Skeletal muscle cell (primary cell): Measurements from ENCODE around the gene PTGR3.
A peak's percentile ranks its signal among the peaks of the same experiment; 100 is the strongest.

Experiments used
- DNase-seq: peaks from one replicate; pipeline ENCODE4 v3.0.0-alpha.2; 2010; ENCODE audit warnings: low read depth
- H3K4me3 ChIP-seq: 2 replicates; pipeline ENCODE4 v1.5.1; 2011; ENCODE audit warnings: low read depth, mild to moderate bottlenecking, control low read depth, low read length, moderate library complexity

PTGR3 gene

DNA sequence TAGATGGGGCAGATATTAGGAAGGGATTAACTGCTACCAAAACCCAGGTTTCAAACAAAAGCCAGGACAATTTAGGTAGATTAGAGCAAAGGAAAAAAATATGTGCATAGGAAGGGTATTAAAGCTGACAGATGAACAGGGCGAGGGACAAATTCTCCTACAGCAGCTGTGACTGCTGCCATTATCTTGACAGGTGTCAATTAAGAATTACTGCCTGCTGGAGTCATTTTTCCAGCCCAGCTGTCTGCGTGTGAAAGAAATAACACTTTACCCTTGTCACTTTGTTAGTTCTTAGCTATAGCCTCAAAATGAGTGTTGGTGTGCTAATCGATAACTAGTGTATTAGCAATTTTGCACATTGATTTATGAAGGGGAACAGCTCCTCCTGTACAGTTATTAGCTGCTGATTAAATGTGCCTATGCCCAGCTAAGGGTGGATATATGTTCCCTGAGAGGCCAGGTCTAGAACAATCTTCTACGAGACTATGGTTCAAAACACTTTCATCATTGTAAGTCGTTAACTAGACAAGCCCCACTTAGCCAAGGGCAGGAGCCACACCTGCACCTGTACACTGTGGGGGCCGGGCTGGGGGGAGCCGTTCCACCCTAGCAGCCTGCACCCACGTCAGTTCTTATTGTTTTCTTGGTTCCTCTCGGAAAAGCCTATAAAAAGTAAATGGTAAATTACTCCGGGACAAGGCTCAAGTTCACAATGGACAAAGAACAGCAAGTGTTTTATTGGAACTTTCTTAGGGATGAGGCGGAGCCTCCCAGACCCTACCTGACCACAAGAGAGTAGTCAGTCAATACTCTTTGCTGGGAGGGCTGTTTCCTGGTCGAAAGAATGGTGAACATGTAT, 9.4 kb upstream of the PTGR3 start:
- H3K4me3 ChIP-seq = no peak overlapping the region

DNA sequence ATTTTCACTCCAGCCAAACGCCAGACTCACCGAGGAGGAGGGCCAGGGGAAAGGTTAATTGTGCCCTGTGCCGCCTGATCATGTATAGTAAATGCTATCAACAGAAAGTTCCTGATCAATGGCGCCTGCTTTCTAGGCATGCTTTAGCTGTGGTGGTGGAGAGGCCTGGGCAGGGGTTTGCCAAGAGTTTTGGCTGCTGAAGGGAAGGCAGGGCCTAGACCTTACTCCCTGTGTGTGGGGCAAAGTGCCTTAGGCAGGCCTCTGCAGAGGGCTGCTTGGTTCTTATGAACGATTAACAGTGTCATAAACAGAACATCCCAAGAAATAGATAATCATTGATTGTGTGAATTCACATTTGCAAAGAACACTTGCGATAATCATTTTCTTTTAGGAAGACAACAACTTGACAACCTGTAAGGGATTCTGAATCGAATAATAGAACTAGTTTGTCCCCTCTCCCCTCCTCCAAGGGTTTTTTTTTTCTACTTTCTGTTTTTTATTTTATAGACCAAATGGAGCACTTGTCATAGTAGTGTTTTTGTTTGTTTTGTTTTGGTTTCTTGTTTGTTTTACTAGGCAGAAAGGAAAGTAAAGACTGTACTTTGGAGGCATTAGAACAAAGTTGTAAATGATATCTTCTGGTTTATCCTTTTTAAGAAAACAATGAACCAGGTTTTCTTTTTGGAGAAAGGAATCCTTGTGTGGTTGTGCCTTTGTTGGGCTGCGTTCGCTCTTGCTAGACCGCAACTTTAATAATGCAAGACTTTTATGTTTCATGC, 8.2 kb upstream of the PTGR3 start:
- H3K4me3 ChIP-seq = no peak overlapping the region
- DNase-seq = no peak

More for the DNA sequence above, 9.4 kb upstream of the PTGR3 start:
- DNase-seq = no peak

DNA sequence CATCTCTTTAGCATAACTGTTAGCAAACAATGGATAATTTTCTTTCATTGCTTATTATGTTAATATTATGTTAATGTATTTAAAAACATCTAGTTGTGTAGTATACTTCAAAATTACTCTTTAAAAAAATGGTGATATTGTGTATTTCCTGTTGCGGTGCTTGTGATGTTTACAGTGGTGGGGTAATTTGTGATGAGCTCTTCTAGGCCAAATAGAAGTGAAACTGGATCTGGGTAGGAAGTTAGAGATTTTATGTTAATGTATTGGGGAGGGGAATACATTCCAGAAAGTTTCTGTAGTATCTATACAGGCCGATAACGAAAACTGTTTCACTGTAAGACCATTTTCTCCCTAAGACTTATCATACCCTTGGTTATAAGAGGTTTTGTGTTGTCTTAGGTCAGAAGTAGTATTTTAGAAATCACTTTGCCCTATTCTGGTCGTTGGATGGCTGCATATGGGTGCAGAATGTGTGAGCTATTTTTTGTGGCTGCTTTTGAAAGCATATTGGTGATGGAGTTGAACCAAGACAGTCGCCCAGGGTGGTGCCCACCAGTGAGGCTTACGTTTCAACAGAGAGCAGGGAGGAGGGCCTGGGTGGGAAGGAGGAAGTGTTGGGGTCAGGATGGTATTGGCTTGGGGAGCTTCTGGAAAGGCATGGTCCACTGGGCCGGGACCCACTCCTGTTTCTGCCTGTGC, 7.4 kb upstream of the PTGR3 start:
- no peak overlapping the region for H3K4me3 ChIP-seq
- DNase-seq = no peak

DNA sequence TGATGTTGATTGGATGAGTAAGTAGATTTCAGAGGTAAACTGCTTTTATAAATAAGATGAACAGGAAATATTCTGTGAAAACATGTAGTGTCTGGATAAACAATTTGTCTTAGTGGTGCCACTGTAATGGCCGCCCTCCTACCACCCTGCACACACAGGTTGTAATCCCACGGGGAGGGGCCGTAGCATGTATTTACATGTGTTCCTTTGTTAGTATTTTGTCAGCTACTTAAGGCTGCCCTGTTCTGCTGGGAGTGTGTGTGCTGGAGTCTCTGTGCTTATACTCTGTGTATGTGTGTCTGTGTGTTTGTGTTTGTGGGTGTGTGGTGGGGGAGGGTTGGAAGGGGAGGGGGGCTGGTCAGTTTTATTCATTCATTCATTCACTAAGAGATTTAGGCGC, 6.7 kb upstream of the PTGR3 start:
- H3K4me3 ChIP-seq = no peak overlapping the region
- no peak for DNase-seq

DNA sequence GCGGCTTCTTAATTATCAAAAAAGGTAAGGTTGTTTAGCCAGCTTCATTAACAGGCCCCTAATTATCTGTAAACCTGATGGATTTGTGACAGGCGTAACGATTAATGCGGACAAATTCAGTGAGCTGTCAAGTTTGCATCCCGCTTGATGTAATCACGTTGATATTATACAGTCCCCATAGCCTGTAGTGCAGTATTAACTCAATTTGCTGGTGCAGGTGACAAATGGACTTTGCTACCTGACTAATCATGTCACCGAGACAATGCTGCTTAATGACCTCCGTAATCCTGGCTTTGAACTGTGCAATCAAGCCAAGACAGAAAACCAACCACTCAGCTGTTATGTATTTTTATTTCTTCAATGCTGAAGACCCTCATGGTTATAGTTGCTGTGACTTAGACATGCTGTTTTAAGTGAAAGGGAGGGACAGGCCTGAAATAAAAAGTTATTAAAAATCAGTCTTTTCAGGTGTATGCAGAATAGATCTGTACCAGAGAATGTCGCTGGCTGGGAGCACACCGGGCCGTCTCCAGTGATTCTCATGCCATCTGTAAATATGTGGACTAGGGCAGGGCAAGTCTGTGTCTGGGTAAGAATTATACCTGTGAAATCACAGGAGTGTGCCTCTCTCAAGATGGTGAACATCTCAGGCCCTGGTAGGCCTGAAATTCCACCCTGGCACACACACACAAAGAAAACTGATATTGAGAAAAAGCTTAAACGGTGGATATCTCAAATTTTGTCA, 6.0 kb upstream of the PTGR3 start:
- no peak for DNase-seq
- H3K4me3 ChIP-seq = no peak overlapping the region

DNA sequence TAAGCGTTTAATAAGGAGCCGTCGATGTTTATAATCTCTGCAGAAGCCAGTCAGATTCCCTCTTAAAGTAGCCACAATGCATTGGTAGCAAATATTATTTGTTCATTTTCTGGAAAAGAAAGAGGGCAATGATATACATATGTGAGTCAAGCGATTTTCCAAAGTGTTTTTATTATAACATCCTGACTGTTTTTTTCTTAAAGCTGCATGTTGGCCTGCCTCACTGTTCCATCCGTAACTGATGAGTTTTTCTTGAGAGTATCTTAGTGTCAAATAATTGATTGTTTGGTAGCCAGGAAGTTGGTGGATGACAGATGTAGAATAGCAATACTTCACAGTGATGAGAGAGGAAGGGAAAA, 5.4 kb upstream of the PTGR3 start:
- no peak overlapping the region for H3K4me3 ChIP-seq

DNA sequence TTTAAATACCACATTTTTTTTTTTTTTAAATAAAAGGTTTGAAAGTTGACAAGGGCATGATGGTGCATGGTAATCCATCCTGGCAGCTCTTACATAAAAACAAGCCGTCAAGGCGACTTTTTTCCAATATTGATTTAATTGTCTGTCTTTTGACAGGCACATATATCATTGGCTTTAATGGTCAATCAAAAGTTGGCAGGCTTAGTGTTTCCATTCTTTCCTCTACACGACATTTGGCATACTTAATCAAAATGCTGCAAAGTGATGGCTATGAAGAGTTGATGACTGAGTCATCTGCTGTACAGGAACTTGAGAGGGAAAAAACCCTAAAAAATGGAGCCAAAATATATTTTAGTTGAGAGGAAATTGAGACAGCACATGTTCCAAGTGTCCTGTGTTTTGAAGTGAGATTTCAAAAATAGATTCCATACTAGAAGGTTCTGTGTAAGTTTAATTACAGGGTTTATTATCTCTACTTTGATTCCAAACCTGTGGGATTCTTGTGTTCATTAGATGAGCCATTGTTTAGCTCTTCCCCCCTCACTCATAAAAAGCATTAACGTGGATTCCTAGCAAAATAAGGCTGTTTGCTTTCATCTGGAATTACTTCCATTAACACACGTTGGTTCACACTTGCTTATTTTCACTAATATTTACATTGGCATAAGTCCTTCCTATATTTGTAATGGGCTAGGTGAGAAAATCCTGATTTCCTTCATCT, 4.8 kb upstream of the PTGR3 start:
- H3K4me3 ChIP-seq = no peak overlapping the region
- no peak for DNase-seq

More for the DNA sequence above, 5.4 kb upstream of the PTGR3 start:
- no peak for DNase-seq

DNA sequence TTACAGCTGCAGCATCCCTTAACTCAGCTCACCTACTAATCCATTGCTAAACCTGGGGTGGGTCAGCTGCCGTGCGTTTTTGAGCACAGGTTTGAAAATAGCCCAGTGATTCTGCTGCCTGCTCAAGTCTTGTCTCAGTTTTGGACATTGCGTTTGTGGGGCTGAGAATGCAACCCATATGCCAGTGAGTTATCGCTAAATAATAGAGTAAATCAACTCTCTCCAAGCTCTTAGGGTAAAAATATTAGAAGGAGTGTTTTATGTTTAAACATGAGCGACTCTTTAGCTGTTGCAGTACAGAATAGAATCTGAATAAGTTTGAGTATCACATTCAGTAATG, 3.8 kb upstream of the PTGR3 start:
- peak overlapping the region; percentile 65 for H3K4me3 ChIP-seq
- no peak for DNase-seq

DNA sequence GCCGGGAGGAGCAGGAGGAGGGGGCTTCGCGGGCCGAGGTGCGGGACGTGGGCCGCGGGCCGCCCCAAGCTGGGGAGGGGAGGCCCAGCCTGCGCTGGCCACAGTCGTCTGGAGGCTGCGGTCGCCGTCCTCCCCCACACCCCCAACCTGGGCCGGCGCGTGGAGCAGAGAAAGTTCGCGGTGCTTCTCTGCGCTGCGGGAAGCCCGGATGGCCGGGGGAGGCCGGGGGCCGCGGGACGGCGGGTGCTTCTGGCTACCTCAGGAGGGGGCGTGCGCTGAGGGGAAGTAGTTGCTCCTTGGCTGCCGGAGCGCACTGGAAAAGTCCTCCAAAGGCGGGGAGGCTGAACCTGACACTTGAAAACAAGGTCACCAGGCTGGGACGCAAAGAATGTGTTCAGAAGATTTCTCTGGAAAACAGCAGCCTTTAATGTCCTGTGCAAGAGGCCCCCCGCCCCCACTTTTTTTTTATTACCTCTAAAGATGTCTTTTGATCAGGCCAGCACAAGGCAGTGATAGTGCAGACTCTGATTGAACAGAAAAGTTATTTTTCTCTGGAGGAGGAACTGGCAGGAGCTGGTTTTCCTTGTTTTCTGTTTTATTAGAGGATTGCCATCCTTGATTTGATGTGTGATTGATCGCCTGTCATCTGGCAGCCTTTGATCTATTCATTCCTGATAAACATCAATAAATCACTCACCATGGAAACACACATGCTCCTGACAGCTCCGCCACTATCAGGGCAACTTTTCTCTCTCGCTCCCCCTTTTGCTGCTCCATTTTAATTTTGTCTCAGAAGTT, 3.2 kb upstream of the PTGR3 start:
- DNase-seq = no peak
- peak overlapping the region; percentile 65 for H3K4me3 ChIP-seq

DNA sequence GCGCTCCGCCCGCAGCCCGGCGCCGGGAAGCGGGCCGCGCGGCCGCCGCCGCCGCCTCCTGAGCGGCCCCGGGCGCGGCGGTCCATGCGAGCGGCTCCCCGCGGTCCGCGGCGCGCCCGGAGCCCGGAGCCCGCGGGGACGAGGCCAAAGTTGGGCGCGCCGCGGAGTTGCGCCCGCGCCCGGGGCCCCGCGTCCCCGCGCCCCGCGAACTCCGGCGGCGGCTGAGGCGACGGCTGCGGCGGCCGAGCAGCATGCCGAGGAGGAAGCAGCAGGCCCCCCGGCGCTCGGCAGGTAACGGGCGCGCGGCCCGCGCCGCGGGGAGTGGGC, 2.6 kb upstream of the PTGR3 start:
- no peak for DNase-seq
- H3K4me3 ChIP-seq = peak overlapping the region; percentile 65

DNA sequence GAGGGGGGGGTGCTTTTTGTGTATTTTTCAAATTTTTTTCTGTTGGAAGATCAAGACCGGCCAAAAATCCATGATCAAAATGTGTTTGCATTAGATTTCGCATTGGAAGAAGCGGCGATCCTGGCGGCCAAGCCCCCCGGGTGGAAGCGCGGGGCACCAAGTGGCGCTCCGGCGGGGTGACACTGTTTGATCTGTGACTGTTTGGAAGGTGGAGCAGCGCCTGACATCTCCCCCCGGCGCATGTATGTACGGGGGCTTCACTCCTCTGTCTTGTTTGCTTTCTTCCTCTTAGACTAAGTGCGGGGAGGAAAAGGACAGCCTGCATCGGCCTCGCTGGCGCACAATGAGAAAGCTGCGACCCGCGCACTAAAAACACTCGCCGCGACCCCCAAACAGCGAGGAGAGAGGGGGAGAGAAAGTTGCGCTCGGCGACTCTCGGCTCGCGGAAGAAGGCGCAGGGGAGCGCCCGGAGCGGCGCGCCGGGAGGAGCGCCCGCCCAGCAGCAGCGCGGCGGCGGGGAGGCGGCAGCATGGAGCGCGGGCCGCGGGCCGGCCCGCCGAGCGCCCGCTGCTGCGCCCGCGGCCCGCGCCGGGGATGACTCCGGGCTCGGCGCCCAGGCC, 2.2 kb upstream of the PTGR3 start:
- DNase-seq = no peak
- peak overlapping the region; percentile 83 for H3K4me3 ChIP-seq

DNA sequence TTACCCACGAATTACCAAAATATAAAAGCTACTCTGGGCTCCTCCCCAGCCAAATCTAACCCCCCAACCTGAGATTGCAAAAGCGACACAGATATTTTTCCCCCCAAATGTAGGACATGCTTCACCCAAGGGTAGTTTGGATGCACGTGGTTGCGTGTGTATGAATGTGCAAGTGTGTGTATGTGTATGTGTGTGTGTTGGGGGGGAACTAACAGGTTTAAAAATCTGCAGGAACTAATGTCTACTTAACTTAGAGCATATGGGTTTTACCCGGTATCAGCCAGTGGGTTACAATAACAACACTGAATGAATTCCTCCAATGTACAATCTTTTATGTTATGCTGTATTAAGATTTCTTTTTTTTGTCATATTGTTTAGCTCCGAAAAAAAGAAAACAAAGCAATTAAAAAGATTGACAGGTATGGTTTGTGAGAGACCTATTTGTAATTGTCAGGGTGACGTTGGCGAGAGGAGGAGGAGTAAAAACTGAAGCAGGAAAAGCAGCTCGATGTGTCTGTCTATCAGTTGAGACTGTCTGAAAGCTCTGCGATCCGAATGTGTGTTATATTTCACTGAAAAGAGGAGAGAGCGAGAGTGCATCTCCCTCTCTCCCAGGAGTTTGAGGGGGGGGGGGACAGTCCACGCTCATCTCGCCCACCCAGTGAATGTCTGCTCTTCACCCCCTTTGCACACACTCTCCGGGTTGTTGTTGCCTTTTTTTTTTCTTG, 1.5 kb upstream of the PTGR3 start, which contains the start of gene TSHZ1:
TSS of gene TSHZ1 (plus strand) at position 524 of the 728 bp plus-strand sequence. CDS start 1,080 bp downstream, outside the sequence.
- H3K4me3 ChIP-seq = peak within 1 kb of the TSS; percentile 83
- DNase-seq = peak; percentile 79

DNA sequence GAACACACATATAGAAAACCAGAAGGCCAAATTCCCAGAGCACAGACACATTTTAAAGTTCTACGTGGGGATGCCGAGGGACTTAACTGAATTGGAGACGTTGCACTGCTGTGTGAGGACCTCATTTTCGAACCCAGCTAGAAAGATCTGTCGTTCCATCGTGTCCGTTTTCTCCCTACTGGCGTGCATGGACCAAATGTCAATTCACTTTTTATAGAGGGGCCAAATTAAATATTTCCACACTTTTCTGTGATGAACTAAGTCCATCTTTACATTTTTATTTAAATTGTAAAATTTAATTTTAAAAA, 966 bp upstream of the PTGR3 start:
- no peak for DNase-seq
- peak overlapping the region; percentile 83 for H3K4me3 ChIP-seq

DNA sequence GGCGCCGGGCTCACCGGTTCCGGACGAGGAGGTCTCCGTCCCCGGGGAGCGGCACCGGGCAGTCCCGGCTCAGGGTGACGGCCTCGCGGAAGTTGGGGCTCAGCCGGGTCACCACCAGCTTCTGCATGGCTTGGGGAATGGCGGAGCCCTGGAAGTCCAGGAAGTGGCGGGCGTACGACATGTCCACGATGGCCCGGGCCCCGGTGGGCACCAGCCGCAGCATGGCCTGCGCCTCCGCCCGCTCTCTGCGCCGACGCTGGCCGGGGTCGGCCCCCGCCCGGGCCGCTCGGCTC, 157 bp downstream of the PTGR3 start:
- no peak for DNase-seq

DNA sequence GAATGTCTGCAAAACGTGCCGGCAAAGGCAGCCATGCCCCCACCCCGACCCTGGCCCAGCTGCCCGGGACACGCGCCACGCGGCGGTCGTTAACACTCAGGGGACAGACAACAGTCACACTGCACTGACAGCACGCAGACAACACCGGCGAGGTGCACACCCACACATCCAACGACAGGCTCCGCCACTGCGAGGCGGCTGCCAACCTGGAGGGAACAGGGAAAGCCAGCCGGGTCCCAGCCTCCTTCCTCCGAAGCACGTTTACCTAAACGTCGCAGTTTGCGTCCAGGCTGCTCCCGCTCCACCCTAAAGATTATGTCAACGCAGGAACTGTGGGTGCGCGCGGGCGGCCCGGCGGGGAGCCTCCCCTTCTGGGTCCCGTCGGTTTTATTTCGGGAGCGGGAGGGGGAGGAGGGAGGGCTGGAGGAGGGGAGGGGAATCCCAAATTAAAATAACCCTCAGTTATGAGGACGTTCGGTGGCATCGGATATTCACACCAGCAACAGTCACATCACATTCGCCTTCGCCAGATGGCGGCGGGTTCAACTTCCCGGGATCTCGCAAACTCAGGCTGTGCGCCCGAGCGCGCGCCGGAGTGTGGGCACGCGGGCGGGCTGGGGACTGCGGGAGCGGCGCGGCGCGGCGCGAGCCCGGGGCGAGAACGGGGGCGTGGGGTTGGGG, 644 bp downstream of the PTGR3 start:
- H3K4me3 ChIP-seq = peak overlapping the region; percentile 83
- no peak for DNase-seq

More for the DNA sequence above, 157 bp downstream of the PTGR3 start:
- H3K4me3 ChIP-seq = peak overlapping the region; percentile 83

DNA sequence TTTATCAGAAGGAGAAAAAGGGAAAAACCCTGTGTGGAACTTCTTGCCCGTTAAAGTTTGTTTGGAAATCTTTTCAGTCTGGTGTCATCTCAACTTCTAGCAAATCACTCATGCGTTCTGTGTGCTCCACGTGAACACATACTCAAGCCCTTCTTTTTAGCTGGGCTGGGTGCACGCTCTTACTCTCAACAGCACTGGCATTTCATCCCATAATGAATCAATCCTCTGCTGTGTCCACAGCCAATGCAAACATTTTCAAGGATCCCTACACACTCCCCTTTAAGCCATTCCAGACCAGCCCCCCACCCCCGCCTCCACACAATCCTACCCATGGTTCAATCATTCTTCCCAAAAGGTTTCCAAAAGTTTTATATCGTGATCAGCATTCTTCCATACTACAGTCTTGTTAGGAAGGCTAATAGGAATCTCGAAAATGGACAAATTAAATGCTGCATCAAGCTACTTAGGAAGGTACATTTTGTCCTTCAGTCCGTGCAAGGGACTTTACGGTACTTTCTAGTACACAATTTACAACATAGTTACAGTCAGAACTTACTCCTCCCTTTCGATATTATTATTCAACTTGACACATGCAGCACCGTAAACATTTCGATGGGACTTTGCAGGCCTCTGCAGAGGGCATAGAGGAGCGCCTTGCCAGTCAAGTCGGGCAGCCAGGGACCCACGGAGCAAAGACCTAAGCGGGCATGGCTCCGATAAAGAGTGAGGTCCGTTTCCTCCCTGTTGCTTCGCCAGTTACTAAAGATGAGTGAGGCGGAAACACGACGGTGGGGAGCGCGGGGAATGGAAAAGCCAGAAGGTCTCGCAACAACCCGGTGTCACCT, 1.4 kb downstream of the PTGR3 start:
- no peak for DNase-seq

More for the DNA sequence above, 1.4 kb downstream of the PTGR3 start:
- H3K4me3 ChIP-seq = peak overlapping the region; percentile 83
